ENCODE measurements around the gene FUCA2. TPM values are rescaled to one million over a fixed set of nuclear protein-coding genes. Genes with fewer than 3 reads are reported as not detected.

FUCA2 gene
- total and polyA plus RNA-seq, 2 experiments from 2014 or later, result 31.8 to 33.4 TPM

- no peak overlapping the region for H3K4me3 ChIP-seq
- ATAC-seq, result no peak
- H3K27me3 ChIP-seq (ENCODE audit: insufficient read depth), result no peaks in the 10 kb centered on the region
- peaks cover 4% of the 10 kb centered on the region; the same call in 1 of the 2 replicates for H3K4me1 ChIP-seq (ENCODE audit: insufficient read depth)
- H3K27ac Mint-ChIP-seq, result no peak overlapping the region
- no peak for DNase-seq (ENCODE audit: low spot score)
- no peak overlapping the region for H3K4me3 Mint-ChIP-seq
- no peaks in the 10 kb centered on the region for H3K9me3 Mint-ChIP-seq
- H3K4me2 ChIP-seq, result no peak overlapping the region
- H3F3A ChIP-seq (replicated peaks; ENCODE audit: low read depth), result no peaks in the 10 kb centered on the region
- no peak overlapping the region for H3K27ac ChIP-seq (ENCODE audit: low read depth)
- no peaks in the 10 kb centered on the region for H3K36me3 ChIP-seq (ENCODE audit: insufficient read depth)
- H3K36me3 Mint-ChIP-seq (ENCODE audit: low read depth), result no peaks in the 10 kb centered on the region
- H3K79me2 ChIP-seq (replicated peaks; ENCODE audit: insufficient read depth), result no peaks in the 10 kb centered on the region
- H4K20me1 ChIP-seq (replicated peaks; ENCODE audit: insufficient read depth), result no peaks in the 10 kb centered on the region
- H3K4me1 Mint-ChIP-seq, result peaks cover 2% of the 10 kb centered on the region; the same call in 2 of the 3 replicates
- H3K9me2 ChIP-seq (ENCODE audit: insufficient read depth), result no peaks in the 10 kb centered on the region
- no peak overlapping the region for H2AFZ ChIP-seq
- TF ChIP-seq EZH2phosphoT487 (IDR thresholded peaks at IDR 0.05; ENCODE audit: unreplicated experiment), result no peak
- no peak for TF ChIP-seq ETS1 (IDR thresholded peaks at IDR 0.05)
- TF ChIP-seq EZH2 (IDR thresholded peaks at IDR 0.05; ENCODE audit: low read depth, unreplicated experiment), result no peak
- no peak for TF ChIP-seq CREB1 (CRISPR knock-in tag; IDR thresholded peaks at IDR 0.05; ENCODE audit: low read depth)
- TF ChIP-seq JUNB (IDR thresholded peaks at IDR 0.05; ENCODE audit: unreplicated experiment), result no peak
- TF ChIP-seq REST (IDR thresholded peaks at IDR 0.05; ENCODE audit: unreplicated experiment), result no peak
- TF ChIP-seq NANOG (IDR thresholded peaks at IDR 0.05; ENCODE audit: borderline replicate concordance), result no peak
- TF ChIP-seq POLR2AphosphoS5 (IDR thresholded peaks at IDR 0.05; ENCODE audit: low read depth), result no peak
- no peak for TF ChIP-seq CTCF (conservative IDR thresholded peaks at IDR 0.05; ENCODE audit: low read depth in 2 of 2)
- no peak for TF ChIP-seq ZNF114 (CRISPR knock-in tag; IDR thresholded peaks at IDR 0.05)
- no peak for TF ChIP-seq ZNF462 (CRISPR knock-in tag; IDR thresholded peaks at IDR 0.05)
- H3K27me3 Mint-ChIP-seq (ENCODE audit: insufficient read depth, low read depth, poor library complexity), result peaks cover 3% of the 10 kb centered on the region
Observed at GRCh38 chr6:143545976-143546547, 34.5 kb upstream of the FUCA2 start.

All from GM23338 (cell line).